Measurements from ENCODE around the gene CTNNBL1.

CTNNBL1 gene

DNA sequence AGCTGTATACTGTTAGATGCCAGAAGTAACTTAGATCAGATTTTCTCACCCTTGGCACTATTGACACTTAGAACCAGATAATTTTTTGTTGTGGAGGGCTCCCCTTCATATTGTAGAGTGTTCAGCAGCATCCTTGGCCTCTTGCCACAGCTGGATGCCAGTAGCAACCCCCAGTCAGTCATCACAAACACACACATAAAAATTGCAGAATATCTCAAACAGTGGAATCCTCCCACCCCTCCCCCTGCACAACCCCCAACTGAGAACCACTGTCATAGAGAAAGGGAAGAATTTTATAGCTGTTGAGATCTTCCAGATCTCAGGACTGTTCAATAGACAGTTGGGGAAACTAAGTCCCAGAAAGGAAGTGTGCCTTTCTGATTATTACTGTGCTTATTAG is 127.9 kb downstream of the CTNNBL1 start:
- DNase-seq (ENCODE audit: low read depth in 2 of 2), result no peak

DNA sequence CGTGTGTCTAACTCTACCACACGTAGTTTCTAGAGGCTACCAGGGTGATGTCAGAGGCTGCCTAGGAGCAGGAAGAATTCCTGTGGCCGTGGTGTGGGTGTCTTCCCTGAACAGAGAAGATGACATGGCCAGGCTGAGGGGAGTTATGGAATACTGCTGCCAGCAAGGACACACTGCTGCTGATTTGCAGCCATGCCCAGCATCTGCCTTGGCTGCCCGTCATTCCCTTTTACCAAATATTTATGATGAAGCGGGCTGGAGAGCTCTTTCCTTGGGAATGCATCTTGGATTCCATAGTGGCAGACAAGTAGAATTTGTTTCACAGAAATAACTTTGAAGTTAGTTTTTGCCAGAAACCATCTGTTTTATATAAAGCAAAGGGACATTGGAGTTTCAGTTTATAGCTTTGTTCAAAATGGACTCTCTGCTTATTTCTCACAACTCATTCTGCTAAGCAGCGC is 128.3 kb downstream of the CTNNBL1 start:
- no peak for DNase-seq (ENCODE audit: low read depth in 2 of 2)

GRCh38 chr20:37823296-37823980 is 129.6 kb downstream of the CTNNBL1 start:
- DNase-seq (ENCODE audit: low read depth in 2 of 2), result no peak

DNA sequence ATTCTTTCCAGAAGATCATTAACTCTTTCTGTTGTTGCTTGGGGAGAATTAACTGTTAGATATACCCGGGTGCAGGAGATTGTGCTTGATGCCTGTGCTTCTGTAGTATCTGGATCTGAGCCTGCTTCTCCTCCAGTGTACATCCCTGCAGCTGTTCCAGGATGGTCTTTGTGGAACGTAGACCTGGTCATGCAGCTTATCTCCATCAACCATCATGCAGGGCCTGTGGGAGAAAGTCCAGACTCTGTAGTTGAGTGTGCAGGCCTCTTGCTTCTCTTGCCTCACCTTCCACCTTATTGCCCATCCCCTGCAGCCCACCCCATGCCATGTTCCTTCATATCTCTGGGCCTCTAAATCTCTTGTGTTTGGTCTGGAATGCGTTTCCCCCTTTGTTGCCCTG is 133.8 kb downstream of the CTNNBL1 start:
- no peak for DNase-seq (ENCODE audit: low read depth in 2 of 2)

GRCh38 chr20:37828684-37829083 is 134.9 kb downstream of the CTNNBL1 start:
- DNase-seq (ENCODE audit: low read depth in 2 of 2), result no peak

GRCh38 chr20:37829128-37829527 is 135.3 kb downstream of the CTNNBL1 start:
- DNase-seq (ENCODE audit: low read depth in 2 of 2), result no peak

DNA sequence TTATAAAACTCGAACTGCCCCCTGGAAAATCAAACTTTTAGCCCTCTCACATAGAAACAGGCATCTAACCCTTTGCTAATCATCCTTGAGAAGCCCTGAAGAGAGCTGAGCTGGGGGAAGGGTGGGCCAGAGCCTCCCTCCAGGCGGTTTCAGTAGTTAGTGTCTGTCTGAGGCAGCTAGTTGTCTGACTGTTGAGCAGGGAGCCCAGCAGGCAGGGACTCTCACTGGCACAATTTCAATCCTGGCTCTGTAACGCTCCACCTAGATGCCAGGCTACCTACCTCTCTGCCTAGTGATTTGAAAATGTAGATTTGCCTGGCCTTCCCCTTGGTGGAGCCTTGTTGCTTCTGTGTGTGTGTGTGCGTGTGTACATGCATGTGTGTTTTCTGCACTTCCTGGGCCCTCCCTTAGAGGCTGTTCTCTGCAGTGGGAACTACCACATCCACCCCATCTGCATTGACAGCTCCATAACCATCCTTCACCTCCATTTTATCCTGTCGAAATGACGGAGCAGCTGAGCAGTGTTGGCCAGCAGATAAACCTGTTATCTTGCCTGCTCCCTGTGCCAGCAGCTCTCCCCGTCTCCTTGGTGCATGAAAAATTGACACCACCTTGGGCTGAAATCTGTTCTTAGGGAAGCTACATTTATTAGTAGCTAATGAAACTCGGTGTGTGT is 139.5 kb downstream of the CTNNBL1 start:
- DNase-seq (ENCODE audit: low read depth in 2 of 2), result no peak

- DNase-seq (ENCODE audit: low read depth in 2 of 2), result no peak
Measured at GRCh38 chr20:37836926-37837325, 143.1 kb downstream of the CTNNBL1 start.

GRCh38 chr20:37837924-37838323 is 144.1 kb downstream of the CTNNBL1 start:
- DNase-seq (ENCODE audit: low read depth in 2 of 2), result no peak

DNA sequence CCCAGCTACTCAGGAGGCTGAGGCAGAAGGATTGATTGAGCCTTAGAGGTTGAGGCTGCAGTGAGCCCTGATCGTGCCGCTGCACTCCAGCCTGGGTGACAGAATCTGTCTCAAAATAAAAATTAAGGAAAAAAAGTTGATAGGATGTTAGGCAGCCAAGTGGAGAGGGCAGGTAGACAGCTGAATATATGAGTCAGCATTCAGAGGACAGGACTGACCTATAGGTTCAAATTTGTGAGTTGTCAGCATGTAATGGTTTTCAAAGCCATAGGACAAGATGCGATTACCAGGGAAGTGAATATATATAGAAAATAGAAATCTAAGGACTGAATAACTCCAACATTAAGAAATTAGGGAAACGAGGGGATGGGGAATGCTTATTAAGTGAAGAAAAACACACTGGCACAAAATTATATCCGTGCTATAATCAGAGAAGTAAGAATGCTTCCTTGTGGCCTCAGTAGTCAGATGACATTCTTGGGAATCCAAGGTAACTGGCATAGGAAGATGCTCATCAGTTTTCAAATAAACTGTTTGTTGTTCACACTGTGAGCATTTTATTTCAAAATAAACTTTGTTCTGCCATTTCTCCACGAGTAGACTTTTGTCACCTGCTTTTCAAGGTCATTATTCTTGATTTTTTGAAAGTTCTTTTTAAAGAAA is 145.1 kb downstream of the CTNNBL1 start:
- no peak for DNase-seq (ENCODE audit: low read depth in 2 of 2)

DNA sequence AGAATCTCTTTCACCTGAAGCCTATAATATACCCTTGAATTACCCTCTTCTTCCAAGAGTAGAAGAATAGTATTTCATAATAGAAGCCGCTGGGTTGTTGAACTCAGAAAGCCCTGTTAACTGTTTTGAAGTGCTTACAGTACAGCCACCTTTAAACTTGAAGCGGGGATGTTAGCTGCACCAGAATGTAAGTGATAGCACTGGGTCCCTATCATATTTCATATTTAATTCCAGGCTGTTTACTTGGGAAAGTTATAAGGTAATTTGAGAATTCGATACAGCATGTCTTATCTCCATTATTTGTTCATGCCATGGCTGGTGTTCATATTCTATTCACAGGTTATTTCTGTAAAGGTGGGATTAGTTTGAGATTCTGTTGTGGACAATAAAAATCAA is 145.6 kb downstream of the CTNNBL1 start:
- no peak for DNase-seq (ENCODE audit: low read depth in 2 of 2)

DNA sequence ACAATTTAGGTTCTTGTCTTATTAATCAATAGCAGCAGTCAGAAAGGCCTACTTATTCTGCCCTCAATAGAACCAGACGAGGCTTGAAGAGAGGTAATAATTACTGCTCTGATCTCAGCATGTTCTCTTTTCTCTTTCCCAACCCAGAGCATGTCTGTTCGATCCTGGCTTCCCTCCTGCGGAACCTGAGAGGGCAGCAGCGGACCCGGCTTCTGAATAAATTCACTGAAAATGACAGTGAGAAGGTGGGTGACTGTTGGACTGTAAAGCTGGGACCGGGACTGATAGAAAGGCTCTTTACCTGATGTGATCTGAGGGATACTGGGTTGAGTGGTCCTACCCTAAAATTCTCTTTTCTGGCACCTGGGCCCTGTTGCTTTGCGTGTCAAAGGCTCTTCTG is 146.1 kb downstream of the CTNNBL1 start:
- DNase-seq (ENCODE audit: low read depth in 2 of 2), result no peak

GRCh38 chr20:37841389-37841788 is 147.6 kb downstream of the CTNNBL1 start:
- no peak for DNase-seq (ENCODE audit: low read depth in 2 of 2)

- no peak for DNase-seq (ENCODE audit: low read depth in 2 of 2)
Measured at GRCh38 chr20:37841971-37842370, 148.1 kb downstream of the CTNNBL1 start.

DNA sequence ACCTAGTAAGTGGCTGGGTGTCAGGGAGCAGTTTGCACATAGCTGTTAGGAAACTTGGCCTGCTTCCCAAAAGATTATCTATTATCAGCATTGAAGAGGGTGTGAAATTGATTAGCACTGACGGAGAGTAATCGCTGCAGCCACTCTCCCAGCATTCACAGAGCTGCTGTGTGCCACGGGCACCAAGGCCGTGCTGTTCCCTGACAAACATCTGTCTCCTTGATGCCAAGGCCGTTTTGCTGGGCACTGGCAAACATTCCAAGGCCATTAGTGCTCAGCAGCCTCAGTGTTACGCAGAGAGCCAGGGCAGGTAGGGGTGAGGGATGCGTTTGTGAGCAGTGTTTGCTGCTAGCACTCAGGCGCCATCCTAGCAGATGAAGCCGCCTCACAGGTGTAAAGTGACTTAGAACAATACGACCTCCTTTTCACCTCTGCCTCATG is 151.4 kb downstream of the CTNNBL1 start:
- DNase-seq (ENCODE audit: low read depth in 2 of 2), result no peak

DNA sequence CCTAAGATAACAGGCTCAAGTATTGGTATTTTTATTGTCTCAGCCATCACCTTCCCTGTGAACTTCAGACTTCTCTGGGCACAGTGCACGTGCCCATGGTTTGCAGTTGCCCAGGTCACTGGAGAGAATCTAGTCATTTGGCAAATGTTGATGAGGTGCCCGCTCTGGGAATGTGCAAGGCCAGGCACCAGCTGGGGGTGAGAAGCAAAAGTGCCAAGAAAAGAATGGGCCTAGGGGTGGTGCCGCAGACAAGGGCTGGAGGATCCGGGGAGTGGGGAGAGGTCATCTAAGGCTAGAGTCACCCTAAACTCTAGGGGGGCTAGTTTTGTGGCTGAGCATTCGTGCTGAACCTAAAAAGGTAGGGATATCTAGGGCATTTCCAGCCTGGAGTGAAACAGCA is 152.0 kb downstream of the CTNNBL1 start:
- no peak for DNase-seq (ENCODE audit: low read depth in 2 of 2)

- no peak for DNase-seq (ENCODE audit: low read depth in 2 of 2)
Measured at GRCh38 chr20:37846573-37846972, 152.7 kb downstream of the CTNNBL1 start.

DNA sequence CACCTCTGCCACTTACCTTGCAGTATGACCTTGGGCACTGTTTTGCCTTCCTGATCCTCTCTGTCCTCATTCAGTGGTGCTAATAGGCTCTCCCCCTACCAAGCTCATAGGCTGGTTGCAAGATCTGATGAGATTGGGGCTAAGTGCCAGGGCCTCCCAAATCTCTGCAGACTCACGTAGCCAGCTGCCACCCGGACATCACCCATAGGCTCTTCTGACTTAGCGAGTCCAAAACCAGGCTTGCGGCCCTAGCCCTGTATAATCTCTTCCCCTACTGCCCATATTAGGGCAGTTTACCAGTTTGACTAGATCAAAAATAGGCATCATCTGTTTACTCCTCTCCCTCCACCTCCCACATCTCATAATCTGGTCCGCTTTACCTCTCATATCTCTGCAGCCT is 154.9 kb downstream of the CTNNBL1 start:
- no peak for DNase-seq (ENCODE audit: low read depth in 2 of 2)

- no peak for DNase-seq (ENCODE audit: low read depth in 2 of 2)
Measured at GRCh38 chr20:37849156-37849555, 155.3 kb downstream of the CTNNBL1 start.

- DNase-seq (ENCODE audit: low read depth in 2 of 2), result no peak
Measured at GRCh38 chr20:37849566-37849965, 155.7 kb downstream of the CTNNBL1 start.

DNA sequence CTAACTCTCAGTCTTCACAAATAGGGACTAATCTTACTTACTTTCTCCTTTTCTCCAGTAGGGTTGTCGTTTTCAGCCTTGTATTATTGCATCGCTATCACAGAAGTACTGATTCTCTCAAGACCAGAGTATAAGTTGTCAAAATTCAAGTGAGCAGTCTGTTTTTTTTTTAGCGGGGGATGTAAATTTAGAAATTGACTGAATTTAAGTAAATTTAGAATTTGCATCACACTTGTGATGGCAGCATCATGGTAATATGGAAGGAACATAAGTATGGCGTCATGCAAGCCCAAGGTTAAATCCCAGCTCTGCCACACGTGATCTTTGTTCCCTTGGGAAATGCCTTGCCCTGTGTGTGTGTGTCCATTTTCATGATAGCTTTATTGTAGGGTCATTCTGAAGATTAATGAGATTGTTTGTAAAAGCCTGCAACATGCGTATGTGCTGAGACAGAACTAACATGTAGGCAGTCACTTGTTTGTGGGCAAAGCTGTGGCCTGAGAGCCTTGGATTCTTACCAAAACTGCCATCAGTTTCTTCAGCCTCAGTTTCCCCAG is 156.3 kb downstream of the CTNNBL1 start:
- DNase-seq (ENCODE audit: low read depth in 2 of 2), result no peak

DNA sequence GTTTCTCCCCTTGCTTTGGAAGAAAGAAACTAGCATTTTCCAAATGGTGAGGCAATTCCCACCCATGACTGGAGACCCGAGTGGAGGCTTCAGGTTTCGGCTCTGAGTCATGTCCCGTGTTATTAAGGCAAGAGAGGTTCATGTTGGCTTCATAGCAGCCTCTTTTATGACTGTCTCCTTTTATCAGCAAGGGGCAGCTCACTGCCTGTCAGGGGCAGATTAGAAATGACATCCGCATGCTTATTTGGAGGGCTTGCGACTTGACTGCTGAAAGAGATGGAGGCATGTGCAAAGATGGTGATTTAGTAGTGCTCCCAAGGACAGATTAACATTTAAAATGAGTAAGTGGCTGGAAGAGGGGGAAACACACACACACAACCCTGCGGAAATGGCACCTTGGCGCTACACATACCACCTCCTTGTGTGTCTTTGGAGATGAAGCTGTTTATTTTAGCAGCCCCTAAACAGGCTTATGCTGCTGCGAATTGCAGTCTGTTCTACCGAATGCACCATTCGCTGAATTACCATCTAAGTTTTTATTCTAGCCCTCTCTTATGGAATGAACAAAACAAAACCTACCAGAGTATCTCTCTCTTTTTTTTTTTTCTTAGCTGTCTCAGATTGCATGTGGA is 157.0 kb downstream of the CTNNBL1 start:
- DNase-seq (ENCODE audit: low read depth in 2 of 2), result no peak
